Measurements from ENCODE around the gene TDRD5. TPM values are rescaled to one million over a fixed set of nuclear protein-coding genes. Genes with fewer than 3 reads are reported as not detected.

TDRD5 gene
- total RNA-seq, 8 experiments from 2014 or later, result 0.05 to 0.17 (median 0.10) TPM; not detected in 3

GRCh38 chr1:179583771-179584320 is 7.8 kb upstream of the TDRD5 start:
- no peak overlapping the region for H3K4me3 ChIP-seq
- H3K4me1 ChIP-seq (replicated peaks in 1 of 2), result peaks cover 0 to 2% of the 10 kb centered on the region in 2 donors
- no peak overlapping the region for H3K27ac ChIP-seq
- in situ Hi-C loops (cut with MboI; ENCODE audit: low pct_unique_long_range_greater_than_20kb in 2 of 9, low sequenced_read_pairs in 9 of 9, unreplicated experiment in 9 of 9), result no loop called here
- WGBS, 10 experiments, result 21 to 100% (median 70%) methylated on average over 1 to 5 of the region's 5 CpGs
- no peak for ATAC-seq (replicated peaks in 6 of 8)

GRCh38 chr1:179586107-179586823 is 5.4 kb upstream of the TDRD5 start:
- peak overlapping the region; percentile 21 to 40 (median 25) for H3K4me3 ChIP-seq
- peaks cover 0 to 2% of the 10 kb centered on the region in 2 donors for H3K4me1 ChIP-seq (replicated peaks in 1 of 2)
- peak; percentile 77 to 96 (median 90) for ATAC-seq (replicated peaks in 6 of 8)
- no peak overlapping the region for H3K27ac ChIP-seq
- 0 to 7% (median 3%) methylated on average over 1 to 29 of the region's 60 CpGs; no CpG with 5 or more reads in 4 of the 10 experiments for WGBS, 10 experiments
- in situ Hi-C loops (cut with MboI; ENCODE audit: low pct_unique_long_range_greater_than_20kb in 2 of 9, low sequenced_read_pairs in 9 of 9, unreplicated experiment in 9 of 9), result no loop called here

GRCh38 chr1:179587336-179587735 is 4.3 kb upstream of the TDRD5 start:
- Histone ChIP-seq H3K27ac (no peak overlapping the region), H3K4me3 (no peak overlapping the region), H3K4me1 (replicated peaks in 1 of 2) (peaks cover 0 to 2% of the 10 kb centered on the region in 2 donors)
- in situ Hi-C loops (cut with MboI; ENCODE audit: low pct_unique_long_range_greater_than_20kb in 2 of 9, low sequenced_read_pairs in 9 of 9, unreplicated experiment in 9 of 9), result no loop called here
- ATAC-seq (replicated peaks in 6 of 8), result no peak
- WGBS, 10 experiments, result 40 to 100% (median 72%) methylated on average over 1 to 6 of the region's 6 CpGs; no CpG with 5 or more reads in 2 of the 10 experiments

GRCh38 chr1:179588425-179589024 is 3.1 kb upstream of the TDRD5 start:
- Histone ChIP-seq H3K4me3 (no peak overlapping the region), H3K27ac (no peak overlapping the region), H3K4me1 (replicated peaks in 1 of 2) (peaks cover 0 to 2% of the 10 kb centered on the region in 2 donors)
- ATAC-seq (replicated peaks in 6 of 8), result no peak
- in situ Hi-C loops (cut with MboI; ENCODE audit: low pct_unique_long_range_greater_than_20kb in 2 of 9, low sequenced_read_pairs in 9 of 9, unreplicated experiment in 9 of 9), result no loop called here
- 62 to 100% (median 85%) methylated on average over 1 to 15 of the region's 18 CpGs; no CpG with 5 or more reads in 2 of the 10 experiments for WGBS, 10 experiments

- Histone ChIP-seq H3K27ac (no peak overlapping the region), H3K4me1 (replicated peaks in 1 of 2) (peaks cover 0 to 2% of the 10 kb centered on the region in 2 donors), H3K4me3 (no peak overlapping the region)
- in situ Hi-C loops (cut with MboI; ENCODE audit: low pct_unique_long_range_greater_than_20kb in 2 of 9, low sequenced_read_pairs in 9 of 9, unreplicated experiment in 9 of 9), result no loop called here
- 20 to 100% (median 80%) methylated on average over 1 to 4 of the region's 4 CpGs; no CpG with 5 or more reads in 1 of the 10 experiments for WGBS, 10 experiments
- ATAC-seq (replicated peaks in 6 of 8), result peak in 3 of 8 experiments; percentile 36 to 46 (median 40)
Observed at GRCh38 chr1:179589509-179589908, 2.1 kb upstream of the TDRD5 start.

GRCh38 chr1:179590671-179591070 is 961 bp upstream of the TDRD5 start:
- no peak for ATAC-seq (replicated peaks in 6 of 8)
- no peak overlapping the region for H3K27ac ChIP-seq
- in situ Hi-C loops (cut with MboI; ENCODE audit: low pct_unique_long_range_greater_than_20kb in 2 of 9, low sequenced_read_pairs in 9 of 9, unreplicated experiment in 9 of 9), result no loop called here

GRCh38 chr1:179591253-179591591 is 410 bp upstream of the TDRD5 start:
- ATAC-seq (replicated peaks in 6 of 8), result no peak
- H3K27ac ChIP-seq, result no peak overlapping the region
- H3K4me1 ChIP-seq (replicated peaks in 1 of 2), result no peaks in the 10 kb centered on the region
- in situ Hi-C loops (cut with MboI; ENCODE audit: low pct_unique_long_range_greater_than_20kb in 2 of 9, low sequenced_read_pairs in 9 of 9, unreplicated experiment in 9 of 9), result no loop called here
- H3K4me3 ChIP-seq, result no peak overlapping the region
- WGBS, 10 experiments, result 0 to 100% (median 63%) methylated on average over 1 to 7 of the region's 7 CpGs; no CpG with 5 or more reads in 1 of the 10 experiments

More at GRCh38 chr1:179590671-179591070, 961 bp upstream of the TDRD5 start:
- H3K4me3 ChIP-seq, result no peak overlapping the region
- peaks cover 0 to 2% of the 10 kb centered on the region in 2 donors for H3K4me1 ChIP-seq (replicated peaks in 1 of 2)
- 0 to 91% (median 79%) methylated on average over 1 to 10 of the region's 11 CpGs; no CpG with 5 or more reads in 2 of the 10 experiments for WGBS, 10 experiments

GRCh38 chr1:179598631-179599030 is 7.0 kb downstream of the TDRD5 start:
- in situ Hi-C loops (cut with MboI; ENCODE audit: low pct_unique_long_range_greater_than_20kb in 2 of 9, low sequenced_read_pairs in 9 of 9, unreplicated experiment in 9 of 9), result no loop called here
- H3K27ac ChIP-seq, result no peak overlapping the region
- ATAC-seq (replicated peaks in 6 of 8), result no peak
- no peaks in the 10 kb centered on the region for H3K4me1 ChIP-seq (replicated peaks in 1 of 2)
- no peak overlapping the region for H3K4me3 ChIP-seq
- WGBS, 10 experiments, result 30 to 100% (median 88%) methylated on average over 1 of the region's 1 CpG; no CpG with 5 or more reads in 1 of the 10 experiments

GRCh38 chr1:179599623-179600249 is 8.1 kb downstream of the TDRD5 start:
- no peak overlapping the region for H3K4me3 ChIP-seq
- in situ Hi-C loops (cut with MboI; ENCODE audit: low pct_unique_long_range_greater_than_20kb in 2 of 9, low sequenced_read_pairs in 9 of 9, unreplicated experiment in 9 of 9), result no loop called here
- ATAC-seq (replicated peaks in 6 of 8), result peak in 4 of 8 experiments; percentile 58 to 74 (median 68)
- no peaks in the 10 kb centered on the region for H3K4me1 ChIP-seq (replicated peaks in 1 of 2)
- H3K27ac ChIP-seq, result no peak overlapping the region

GRCh38 chr1:179601093-179601492 is 9.5 kb downstream of the TDRD5 start:
- Histone ChIP-seq H3K27ac (no peak overlapping the region), H3K4me3 (no peak overlapping the region), H3K4me1 (replicated peaks in 1 of 2) (no peaks in the 10 kb centered on the region)
- in situ Hi-C loops (cut with MboI; ENCODE audit: low pct_unique_long_range_greater_than_20kb in 2 of 9, low sequenced_read_pairs in 9 of 9, unreplicated experiment in 9 of 9), result no loop called here
- 17 to 100% (median 72%) methylated on average over 1 of the region's 1 CpG; no CpG with 5 or more reads in 2 of the 10 experiments for WGBS, 10 experiments
- no peak for ATAC-seq (replicated peaks in 6 of 8)

GRCh38 chr1:179612361-179612760 is 20.7 kb downstream of the TDRD5 start:
- no peak for ATAC-seq (replicated peaks in 6 of 8)
- in situ Hi-C loops (cut with MboI; ENCODE audit: low pct_unique_long_range_greater_than_20kb in 2 of 9, low sequenced_read_pairs in 9 of 9, unreplicated experiment in 9 of 9), result no loop called here
- Histone ChIP-seq H3K4me1 (replicated peaks in 1 of 2) (no peaks in the 10 kb centered on the region), H3K27ac (no peak overlapping the region), H3K4me3 (no peak overlapping the region)
- 0 to 92% (median 68%) methylated on average over 1 to 3 of the region's 3 CpGs for WGBS, 10 experiments

GRCh38 chr1:179630719-179631118 is 39.1 kb downstream of the TDRD5 start:
- in situ Hi-C loops (cut with MboI; ENCODE audit: low pct_unique_long_range_greater_than_20kb in 2 of 9, low sequenced_read_pairs in 9 of 9, unreplicated experiment in 9 of 9), result no loop called here
- no peak for ATAC-seq (replicated peaks in 6 of 8)
- WGBS, 10 experiments, result 14 to 95% (median 51%) methylated on average over 1 to 2 of the region's 2 CpGs; no CpG with 5 or more reads in 4 of the 10 experiments
- no peak overlapping the region for H3K27ac ChIP-seq
- H3K4me1 ChIP-seq (replicated peaks in 1 of 2), result no peaks in the 10 kb centered on the region
- no peak overlapping the region for H3K4me3 ChIP-seq

- Histone ChIP-seq H3K27ac (no peak overlapping the region), H3K4me1 (replicated peaks in 1 of 2) (no peaks in the 10 kb centered on the region), H3K4me3 (no peak overlapping the region)
- ATAC-seq (replicated peaks in 6 of 8), result no peak
- in situ Hi-C loops (cut with MboI; ENCODE audit: low pct_unique_long_range_greater_than_20kb in 2 of 9, low sequenced_read_pairs in 9 of 9, unreplicated experiment in 9 of 9), result no loop called here
Observed at GRCh38 chr1:179632868-179633267, 41.2 kb downstream of the TDRD5 start.
